KG1 (cell line): Measurements from ENCODE around the gene TAF10.

Experiments
- DNase-seq: peaks from one replicate; lab custom pipeline; 2025; lab: John Stamatoyannopoulos, UW

The TAF10 gene

DNA sequence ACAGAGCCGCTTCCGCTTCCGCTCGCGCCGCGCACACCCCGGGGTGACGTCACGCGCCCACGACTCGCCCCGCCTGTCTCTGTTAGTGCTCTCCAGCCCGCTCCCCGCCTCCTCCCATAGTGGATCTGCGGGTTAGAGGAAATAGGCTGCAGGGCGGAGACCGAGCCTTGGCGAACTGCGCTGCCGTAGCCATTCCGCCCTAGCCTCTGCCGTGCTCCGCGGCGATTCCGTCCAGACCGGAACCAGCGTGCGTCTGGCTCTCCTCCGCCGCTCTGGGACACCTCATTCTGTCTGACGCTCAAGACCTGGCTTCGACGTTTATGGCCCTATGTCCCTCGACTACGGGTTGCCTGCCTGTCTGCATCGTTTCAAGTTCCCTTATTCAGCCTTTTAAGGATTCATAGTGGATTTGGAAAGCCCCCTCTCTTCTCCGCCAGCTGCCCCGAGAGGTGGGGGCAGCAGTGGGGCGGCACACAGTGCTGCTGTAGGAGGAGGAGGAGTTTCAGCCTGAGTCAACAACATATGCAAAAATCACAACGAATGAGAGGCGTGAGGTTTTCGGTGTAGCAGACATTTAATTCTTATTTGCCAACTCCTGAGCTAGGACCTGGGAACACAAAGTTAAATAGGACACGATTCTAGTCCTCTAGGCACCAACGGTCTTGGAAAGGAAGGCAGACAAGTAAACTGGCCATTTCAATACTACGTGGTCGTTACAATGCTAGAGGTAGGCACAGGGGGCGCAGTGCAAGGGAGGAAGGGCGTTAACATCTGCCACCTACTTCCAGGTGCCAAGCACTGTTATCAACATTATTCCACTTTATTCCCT is at the start of gene TAF10:
Gene TAF10, minus strand, starts transcription at position 4 of the 829 bp plus-strand sequence. CDS start 27 bp downstream, outside the sequence.
- DNase-seq, result peak; percentile 82

DNA sequence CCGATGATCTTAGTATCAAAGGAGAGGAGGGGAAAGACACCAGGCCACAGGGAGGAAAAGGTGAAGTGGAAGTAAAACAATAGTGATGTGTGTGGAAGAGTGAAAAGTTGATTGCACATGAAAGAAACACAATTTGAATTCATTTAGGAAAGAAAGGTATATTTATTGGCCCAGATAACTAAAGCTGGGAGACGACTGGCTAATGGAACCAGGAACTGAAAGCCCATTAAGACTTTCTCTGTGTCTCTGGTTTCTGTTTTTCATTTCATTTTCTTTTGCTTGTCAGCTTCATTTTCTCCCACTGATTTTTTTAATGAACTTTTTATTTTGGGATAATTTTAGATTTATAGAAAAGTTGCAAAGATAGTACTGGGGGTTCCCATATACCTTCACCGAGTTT is 48.7 kb upstream of the TAF10 start:
- DNase-seq, result no peak

- DNase-seq, result no peak
Observed at GRCh38 chr11:6658647-6659046, 46.6 kb upstream of the TAF10 start.

DNA sequence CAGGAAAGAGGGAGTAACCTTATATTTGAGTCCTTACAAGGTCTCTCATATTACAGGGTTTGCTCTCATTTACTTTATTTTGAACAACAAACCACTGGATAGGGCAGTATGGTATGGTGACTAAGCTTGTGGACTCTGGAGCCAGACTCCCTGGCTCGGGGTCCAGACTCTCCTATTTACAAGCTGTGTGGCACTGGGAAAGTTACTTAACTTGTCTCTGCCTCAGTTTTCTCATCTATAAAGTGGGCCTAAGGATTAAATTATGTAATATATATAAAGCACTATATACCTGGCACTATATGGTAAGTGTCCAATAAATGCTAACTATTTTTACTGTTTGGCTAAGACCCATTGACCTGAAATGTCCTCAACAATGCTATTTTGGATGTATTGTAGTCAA is 45.3 kb upstream of the TAF10 start:
- no peak for DNase-seq

DNA sequence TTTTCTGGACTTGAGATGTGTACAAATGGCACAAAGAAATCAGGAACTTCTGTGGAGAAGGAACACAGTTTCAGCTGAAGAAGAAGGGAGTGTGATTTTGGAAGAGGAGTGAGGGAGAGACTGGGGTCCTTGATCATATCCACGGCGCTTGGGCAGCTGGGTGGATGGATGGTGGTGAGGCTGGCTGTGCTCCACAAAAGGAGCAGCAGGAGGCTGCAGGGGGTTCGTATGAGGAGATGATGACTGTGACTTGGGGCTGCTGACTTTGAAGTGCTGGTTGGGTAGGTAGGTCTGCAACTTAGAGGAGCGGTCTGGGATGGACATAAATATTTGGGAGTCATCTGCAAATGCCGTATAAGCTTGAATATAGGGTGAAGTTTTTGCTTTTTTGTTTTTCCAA is 44.9 kb upstream of the TAF10 start:
- DNase-seq, result no peak

GRCh38 chr11:6656584-6656915 is 44.5 kb upstream of the TAF10 start:
- DNase-seq, result no peak

GRCh38 chr11:6655790-6656583 is 44.0 kb upstream of the TAF10 start, which contains the start of gene DCHS1:
Gene DCHS1 (minus strand): TSS chr11:6655809. CDS start chr11:6641613, 14,196 bp downstream.
- DNase-seq, result no peak

DNA sequence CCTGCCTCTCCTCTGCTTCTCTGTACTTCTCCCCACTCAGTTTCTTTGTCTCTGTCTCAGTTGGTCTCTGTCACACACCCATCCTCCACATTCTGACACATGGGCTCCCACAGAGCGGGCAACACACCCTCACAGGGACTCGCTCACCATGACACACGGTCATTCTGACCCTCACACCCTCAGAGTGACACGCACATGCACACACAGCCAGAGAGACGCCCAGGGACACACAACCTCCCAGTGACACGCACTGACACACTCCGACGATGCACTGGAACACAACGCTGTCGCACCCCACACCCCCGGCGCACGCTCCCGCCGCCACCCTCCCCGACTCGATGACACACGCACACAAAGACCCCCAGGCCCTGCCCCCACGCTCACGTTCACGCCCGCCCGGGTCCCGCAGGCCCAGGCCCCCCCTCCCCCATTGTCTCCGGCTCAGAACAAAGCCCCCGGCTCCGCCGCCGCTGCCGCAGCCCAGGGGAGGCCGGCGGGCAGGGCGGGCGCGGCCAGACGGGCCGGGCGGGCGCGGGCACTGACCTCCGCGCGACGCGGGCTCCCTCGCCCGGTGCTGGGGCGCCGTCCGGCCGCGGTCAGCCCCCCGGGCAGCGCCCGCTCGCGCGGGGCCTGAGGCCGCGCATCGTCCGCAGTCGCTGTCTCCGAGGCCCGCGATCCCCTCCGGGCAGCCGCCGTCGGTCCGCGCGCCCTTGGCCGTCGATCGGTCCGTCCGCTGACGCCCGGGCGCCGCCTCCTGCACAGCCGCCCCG is 43.2 kb upstream of the TAF10 start:
- no peak for DNase-seq

DNA sequence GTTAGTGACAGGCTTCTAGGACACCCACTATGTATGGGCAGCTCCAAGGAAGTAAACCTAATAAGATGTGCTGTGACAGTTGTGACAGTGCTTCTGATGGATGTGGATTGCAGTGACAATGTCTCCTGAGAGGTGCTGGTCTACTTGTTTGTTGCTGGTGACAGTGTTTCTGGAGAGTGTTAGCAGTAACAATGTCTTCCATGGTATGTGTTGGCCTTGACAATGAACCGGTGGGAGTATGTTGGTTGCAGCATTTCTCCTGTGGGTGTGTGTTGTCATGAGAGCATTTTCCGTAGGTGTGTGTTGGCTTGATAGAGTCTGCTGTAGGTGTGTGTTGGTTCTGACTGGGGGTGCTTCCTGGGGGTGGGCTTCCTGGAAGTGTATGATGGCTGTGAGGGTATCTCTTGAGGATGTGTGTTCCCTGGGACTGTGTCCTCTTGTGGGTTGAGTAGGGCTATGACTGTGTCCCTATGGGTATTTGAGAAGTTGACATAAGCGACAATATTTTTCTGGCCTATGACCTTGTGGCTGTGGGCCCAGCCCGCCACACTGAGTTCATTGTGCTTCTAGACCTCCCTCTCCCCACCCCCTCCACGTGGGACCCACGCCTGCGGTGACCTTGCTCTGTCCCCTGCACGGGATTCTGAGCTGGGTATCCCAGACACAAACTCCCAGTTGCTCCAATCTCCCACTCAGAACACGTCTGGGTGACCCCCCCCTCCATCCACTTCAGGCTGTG is 42.4 kb upstream of the TAF10 start:
- no peak for DNase-seq

- no peak for DNase-seq
Observed at GRCh38 chr11:6653656-6654055, 41.6 kb upstream of the TAF10 start.

DNA sequence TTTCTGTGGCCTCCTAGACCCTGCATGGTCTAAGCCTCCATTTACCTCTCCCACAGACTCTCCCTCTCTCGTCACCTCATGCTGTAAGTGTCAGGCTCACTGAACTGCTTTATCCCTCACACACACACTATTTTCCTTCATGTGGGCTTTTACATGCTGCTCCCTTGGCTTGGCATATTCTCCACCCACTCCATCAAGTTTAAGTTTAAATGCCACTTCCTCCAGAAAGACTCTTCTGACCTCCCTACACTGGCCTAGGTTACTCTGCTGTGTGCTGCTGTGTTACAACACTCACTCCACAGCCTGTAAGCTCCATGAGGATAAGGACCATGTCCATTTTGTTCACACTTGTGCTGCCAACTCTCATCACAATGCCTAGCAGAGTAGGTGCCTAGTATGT is 41.1 kb upstream of the TAF10 start:
- DNase-seq, result no peak

- DNase-seq, result no peak
Observed at GRCh38 chr11:6652182-6652581, 40.2 kb upstream of the TAF10 start.

DNA sequence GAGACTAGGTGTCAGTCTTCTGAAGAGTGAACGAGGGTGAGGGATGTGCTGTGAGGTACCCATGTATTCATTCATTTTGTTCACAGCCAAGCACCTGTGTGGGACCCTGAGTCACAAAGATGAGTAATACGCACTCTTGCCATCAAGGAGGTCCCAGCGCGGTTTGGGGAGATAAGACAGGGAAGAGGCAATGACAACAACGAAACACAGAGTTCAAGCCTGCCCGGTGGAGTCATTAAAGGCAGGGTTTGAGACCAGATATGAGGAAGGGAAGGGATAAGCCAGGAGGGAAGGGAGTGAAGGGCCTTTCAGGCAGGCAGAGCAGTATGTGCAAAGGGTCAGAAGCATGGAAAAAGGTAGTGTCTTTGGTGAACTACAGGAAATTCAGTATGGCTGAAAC is 39.0 kb upstream of the TAF10 start:
- DNase-seq, result no peak

DNA sequence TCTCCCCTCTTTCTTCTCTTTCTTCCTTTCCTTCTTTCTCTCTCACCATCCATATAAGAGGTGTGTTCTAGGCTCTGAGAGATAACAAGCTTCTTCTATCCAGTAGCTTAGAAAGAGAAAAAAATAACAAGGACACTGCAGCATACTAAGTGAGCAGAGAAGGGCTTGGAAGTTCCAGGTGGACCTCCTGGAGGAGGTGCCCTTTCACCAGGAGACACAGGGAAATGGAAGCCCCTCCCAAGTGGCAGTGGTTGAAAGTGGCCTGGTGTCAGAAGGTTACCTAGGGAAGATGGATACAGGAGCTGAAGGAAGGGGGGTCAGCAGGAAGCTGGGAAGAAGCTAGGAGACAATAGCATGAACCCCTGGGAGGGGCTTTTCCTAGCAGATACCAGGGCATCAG is 38.1 kb upstream of the TAF10 start:
- no peak for DNase-seq

DNA sequence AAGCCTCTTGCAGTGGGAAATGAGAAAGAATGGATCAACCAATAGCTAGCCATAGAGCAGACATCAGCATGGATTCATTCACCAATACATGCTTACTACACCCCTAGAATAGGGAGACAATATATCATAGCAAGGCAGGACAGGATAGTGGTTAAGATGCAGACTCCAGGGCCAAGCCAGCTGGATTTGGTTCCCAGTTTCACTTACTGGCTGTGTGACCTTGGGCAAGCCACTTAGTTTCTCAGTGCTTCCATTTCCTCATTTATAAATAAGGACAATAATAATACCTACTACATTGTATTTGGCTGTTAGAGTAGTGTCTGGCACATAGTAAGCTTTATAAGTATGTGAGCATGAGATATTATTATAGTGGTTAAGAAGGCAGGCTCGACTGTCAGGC is 36.5 kb upstream of the TAF10 start:
- no peak for DNase-seq

- DNase-seq, result no peak
Observed at GRCh38 chr11:6647836-6648235, 35.8 kb upstream of the TAF10 start.

DNA sequence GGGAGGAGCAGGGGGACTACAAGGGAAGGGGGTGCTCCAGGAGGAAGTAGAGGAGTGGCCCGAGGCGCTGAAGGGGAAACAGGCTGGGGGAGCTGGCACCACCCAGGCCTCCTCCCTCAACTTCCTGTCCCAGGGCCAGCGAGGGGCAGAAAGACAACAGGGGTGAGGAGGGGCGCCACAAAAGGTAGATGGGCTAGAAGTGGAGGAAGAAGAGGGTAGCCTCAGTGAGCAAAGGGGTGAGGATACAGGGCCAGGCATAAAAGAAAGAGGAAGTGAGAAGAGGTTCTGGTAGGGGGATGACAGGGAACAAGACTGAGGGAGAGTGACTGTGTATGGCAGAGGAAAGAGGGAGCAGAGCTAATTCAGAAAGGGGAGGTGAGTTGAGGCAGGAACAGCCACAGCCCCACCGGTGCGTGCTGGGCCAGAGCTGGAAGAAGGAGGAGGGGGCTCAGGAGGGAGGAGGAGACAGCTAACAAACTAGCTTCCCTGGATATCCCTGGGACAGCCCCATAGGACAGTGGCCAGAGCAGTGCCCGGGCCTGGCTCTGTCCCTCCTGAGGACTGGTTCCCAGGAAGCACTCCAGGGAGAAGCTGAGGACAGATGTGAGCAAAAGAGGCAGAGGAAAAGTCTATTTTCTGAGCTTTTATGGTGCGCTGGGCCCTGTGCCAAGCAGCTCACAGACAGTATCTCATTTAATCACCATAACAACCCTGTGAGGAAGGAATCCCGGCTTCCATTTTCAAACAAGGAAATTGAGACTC is 35.1 kb upstream of the TAF10 start:
- peak; percentile 67 for DNase-seq

- peak; percentile 67 for DNase-seq
Observed at GRCh38 chr11:6646576-6646917, 34.5 kb upstream of the TAF10 start.

DNA sequence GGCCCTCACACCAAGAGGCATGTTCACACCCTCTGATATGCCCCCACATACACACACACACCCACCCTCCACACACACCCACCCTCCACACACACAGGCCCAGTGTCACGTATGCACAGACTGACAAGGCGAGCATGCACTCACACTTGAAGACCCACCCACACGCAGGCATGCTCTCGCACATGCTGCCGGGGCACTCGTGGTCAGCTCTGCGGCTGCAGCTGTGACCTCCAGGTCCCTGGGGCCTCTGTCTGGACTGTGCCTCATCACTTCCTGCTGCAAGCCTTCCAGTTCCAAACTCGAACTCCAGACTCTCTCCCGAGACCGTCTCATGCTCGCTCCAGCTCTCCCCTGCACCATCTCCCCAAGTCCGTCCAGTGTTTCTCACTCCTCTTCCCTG is 34.1 kb upstream of the TAF10 start:
- no peak for DNase-seq

DNA sequence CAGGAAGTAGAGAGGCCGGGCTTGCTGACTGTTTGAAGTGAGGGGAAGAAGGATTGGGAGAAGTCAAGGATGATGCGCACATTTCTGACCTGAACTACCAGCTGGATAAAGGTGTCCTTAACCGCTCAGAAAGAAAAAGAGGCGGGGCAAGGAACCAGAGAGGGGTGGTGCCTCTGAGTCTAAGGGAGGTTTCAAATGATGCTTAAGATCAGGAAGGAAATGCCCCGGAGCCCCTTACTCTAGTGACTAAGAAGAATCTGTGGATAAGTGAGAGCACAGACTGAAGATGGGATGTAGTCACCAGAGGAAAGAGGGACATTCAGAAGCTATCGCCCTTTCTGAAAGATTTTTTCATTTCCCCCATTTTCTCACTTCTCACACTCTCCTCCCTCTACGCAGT is 30.9 kb upstream of the TAF10 start:
- no peak for DNase-seq

GRCh38 chr11:6640985-6641701 is 29.1 kb upstream of the TAF10 start:
- DNase-seq, result no peak
